B cell (primary cell): ENCODE results near the gene DYNC1I2. TPM values are rescaled to one million over a fixed set of nuclear protein-coding genes. Genes with fewer than 3 reads are reported as not detected.

ENCODE experiments used
- ATAC-seq: fragments of 200-7000 bp; cut with Tn5 transposase; one replicate; pipeline ENCODE4 v1.10.0; 2021; ENCODE audit warnings: low read depth, mild to moderate bottlenecking, moderate number of reproducible peaks, moderate library complexity
- CTCF ChIA-PET: fragments of 350-600 bp; sonication (Branson Sonifier 250); formaldehyde crosslinking; loops from one replicate; lab custom pipeline; 2021; ENCODE audit warnings: antibody characterized with exemption, inconsistent platforms; lab: Charles Lee
- POLR2A ChIA-PET: fragments of 350-600 bp; sonication (Branson Sonifier 250); formaldehyde crosslinking; loops from one replicate; lab custom pipeline; 2021; ENCODE audit warnings: antibody characterized with exemption; lab: Charles Lee
- DNase-seq: peaks from one replicate; pipeline ENCODE4 v3.0.0; 2013
- H2AFZ ChIP-seq: 2 replicates; pipeline ENCODE4 v1.6.1; 2012; ENCODE audit warnings: mild to moderate bottlenecking, low read depth, low read length; ENCODE audit not compliant: insufficient read depth, poor library complexity, severe bottlenecking
- H3K27ac ChIP-seq, 2 donors: 1 replicate in 1 of 2; 2 replicates in 1 of 2; pipeline ENCODE4 v1.5.1; 2012 to 2013; ENCODE audit warnings: low read length in 2 of 2, mild to moderate bottlenecking in 2 of 2, moderate library complexity in 1 of 2
- H3K27me3 ChIP-seq, 4 experiments: fragments of 200-600 bp in 1 of 4; sonication (generic) in 1 of 4; replicated peaks in 1 of 4; 1 replicate in 2 of 4; 2 replicates in 2 of 4; pipeline versions ENCODE4 v1.6.1 to v1.7.0; 2013 to 2016; ENCODE audit warnings: low read length in 3 of 4, mild to moderate bottlenecking in 2 of 4, mixed read lengths in 1 of 4, moderate library complexity in 1 of 4; ENCODE audit not compliant: insufficient read depth in 4 of 4, control insufficient read depth in 3 of 4; ENCODE audit errors: control extremely low read depth in 1 of 4
- H3K36me3 ChIP-seq, 2 experiments: replicated peaks in 1 of 2; 1 replicate in 1 of 2; 2 replicates in 1 of 2; pipeline versions ENCODE4 v1.6.1 to v1.7.1; 2013; ENCODE audit warnings: low read length in 1 of 2; ENCODE audit not compliant: insufficient read depth in 2 of 2, control insufficient read depth in 1 of 2; ENCODE audit errors: control extremely low read depth in 1 of 2, extremely low read depth in 1 of 2
- H3K4me1 ChIP-seq, 2 donors: fragments of 200-600 bp in 1 of 2; sonication (generic) in 1 of 2; 1 replicate in 1 of 2; 2 replicates in 1 of 2; pipeline versions ENCODE4 v1.5.1 to v1.6.1; 2013 to 2017; ENCODE audit warnings: low read length in 2 of 2; ENCODE audit not compliant: control insufficient read depth in 2 of 2, insufficient read depth in 2 of 2
- H3K4me2 ChIP-seq: replicated peaks from 2 replicates; pipeline ENCODE3; 2012; ENCODE audit warnings: mild to moderate bottlenecking, low read depth, low read length; ENCODE audit not compliant: poor library complexity, severe bottlenecking
- H3K4me3 ChIP-seq, 5 experiments: fragments of 200-600 bp in 1 of 5; sonication (generic) in 1 of 5; 1 replicate in 3 of 5; 2 replicates in 2 of 5; pipeline versions ENCODE4 v1.5.1 to v1.7.0; 2011 to 2016; ENCODE audit warnings: low read length in 4 of 5, mild to moderate bottlenecking in 4 of 5, low read depth in 2 of 5, control low read depth in 1 of 5, moderate library complexity in 1 of 5; ENCODE audit not compliant: insufficient read depth in 1 of 5; ENCODE audit errors: control extremely low read depth in 1 of 5, extremely low read depth in 1 of 5
- H3K79me2 ChIP-seq: fragments of 200-600 bp; sonication (generic); one replicate; pipeline ENCODE4 v1.6.0; 2016; ENCODE audit warnings: low read length; ENCODE audit not compliant: control insufficient read depth, insufficient read depth
- H3K9ac ChIP-seq: fragments of 200-600 bp; sonication (generic); 2 replicates; pipeline ENCODE4 v1.6.1; 2017; ENCODE audit warnings: mild to moderate bottlenecking, low read length, moderate library complexity
- H3K9me3 ChIP-seq, 3 donors: one replicate each; pipeline versions ENCODE4 v1.6.1 to v1.7.1; 2013; ENCODE audit warnings: low read length in 2 of 3; ENCODE audit not compliant: control insufficient read depth in 2 of 3, insufficient read depth in 1 of 3; ENCODE audit errors: control extremely low read depth in 1 of 3
- H4K20me1 ChIP-seq: 2 replicates; pipeline ENCODE4 v1.6.0; 2012; ENCODE audit warnings: mild to moderate bottlenecking, low read length; ENCODE audit not compliant: insufficient read depth, control insufficient read depth, poor library complexity, severe bottlenecking
- H3K27ac Mint-ChIP-seq: one replicate; pipeline ENCODE4 v1.8.0; 2021; ENCODE audit warnings: mixed read lengths
- H3K27me3 Mint-ChIP-seq: one replicate; pipeline ENCODE4 v1.8.0; 2021; ENCODE audit warnings: mixed read lengths
- H3K4me1 Mint-ChIP-seq: one replicate; pipeline ENCODE4 v1.8.0; 2021; ENCODE audit warnings: mixed read lengths
- H3K4me3 Mint-ChIP-seq: one replicate; pipeline ENCODE4 v1.8.0; 2021; ENCODE audit warnings: mixed read lengths
- H3K9me3 Mint-ChIP-seq: one replicate; pipeline ENCODE4 v1.8.0; 2022; ENCODE audit warnings: mixed read lengths; ENCODE audit not compliant: insufficient read depth
- EZH2 ChIP-seq: IDR thresholded peaks from 2 replicates; pipeline ENCODE4 v1.6.1; 2012; ENCODE audit warnings: borderline replicate concordance, low read depth, mild to moderate bottlenecking, moderate library complexity, low read length; ENCODE audit not compliant: insufficient read depth, poor library complexity, severe bottlenecking
- intact Hi-C: fragments of 100-400 bp; cut with micrococcal nuclease; formaldehyde crosslinking; loops from one replicate; pipeline ENCODE4 v1.10.0; 2022
- polyA plus RNA-seq: library from polyadenylated mRNA; depleted of rRNA; stranded (reverse); fragments of >200 nt; gene quantifications from 2 replicates; pipeline ENCODE4 v1.2.3, GENCODE V29; 2012
- total RNA-seq, 2 donors: library from RNA; stranded (reverse); fragments of 120-200 nt in 1 of 2; gene quantifications; 1 replicate in 1 of 2; 2 replicates in 1 of 2; pipeline versions ENCODE4 v1.2.3 to v1.2.4, GENCODE V29; 2013 to 2022
- TF ChIP-seq, protein P1 (sequence below): fragments of 200-600 bp; IDR thresholded peaks from one replicate; pipeline ENCODE4 v1.8.0; 2022; ENCODE audit warnings: antibody characterized with exemption, mild to moderate bottlenecking

Gene DYNC1I2
- total and polyA plus RNA-seq, 2 donors (not counting 1 experiment from before 2014, with no cell fraction given) = 20.4 to 57.6 TPM

GRCh38 chr2:171651667-171652415 is 35.4 kb upstream of the DYNC1I2 start:
- Histone ChIP-seq H3K27ac (no peak overlapping the region), H3K4me3 (no peak overlapping the region), H3K4me2 (no peak overlapping the region), H3K27me3 (peaks cover 0 to 6% (median 1%) of the 10 kb centered on the region in 4 experiments), H3K36me3 (no peaks in the 10 kb centered on the region), H4K20me1 (no peaks in the 10 kb centered on the region), H3K9me3 (peaks cover 0 to 17% (median 4%) of the 10 kb centered on the region in 3 donors), H3K9ac (no peak overlapping the region), H2AFZ (no peak overlapping the region), H3K4me1 (peaks cover 14 to 17% of the 10 kb centered on the region in 2 donors), H3K79me2 (no peaks in the 10 kb centered on the region)
- ChIA-PET CTCF (no interaction called here), POLR2A (no interaction called here)
- peaks cover 7% of the 10 kb centered on the region for H3K9me3 Mint-ChIP-seq
- TF ChIP-seq EZH2 = no peak
- TF ChIP-seq, protein P1, sequence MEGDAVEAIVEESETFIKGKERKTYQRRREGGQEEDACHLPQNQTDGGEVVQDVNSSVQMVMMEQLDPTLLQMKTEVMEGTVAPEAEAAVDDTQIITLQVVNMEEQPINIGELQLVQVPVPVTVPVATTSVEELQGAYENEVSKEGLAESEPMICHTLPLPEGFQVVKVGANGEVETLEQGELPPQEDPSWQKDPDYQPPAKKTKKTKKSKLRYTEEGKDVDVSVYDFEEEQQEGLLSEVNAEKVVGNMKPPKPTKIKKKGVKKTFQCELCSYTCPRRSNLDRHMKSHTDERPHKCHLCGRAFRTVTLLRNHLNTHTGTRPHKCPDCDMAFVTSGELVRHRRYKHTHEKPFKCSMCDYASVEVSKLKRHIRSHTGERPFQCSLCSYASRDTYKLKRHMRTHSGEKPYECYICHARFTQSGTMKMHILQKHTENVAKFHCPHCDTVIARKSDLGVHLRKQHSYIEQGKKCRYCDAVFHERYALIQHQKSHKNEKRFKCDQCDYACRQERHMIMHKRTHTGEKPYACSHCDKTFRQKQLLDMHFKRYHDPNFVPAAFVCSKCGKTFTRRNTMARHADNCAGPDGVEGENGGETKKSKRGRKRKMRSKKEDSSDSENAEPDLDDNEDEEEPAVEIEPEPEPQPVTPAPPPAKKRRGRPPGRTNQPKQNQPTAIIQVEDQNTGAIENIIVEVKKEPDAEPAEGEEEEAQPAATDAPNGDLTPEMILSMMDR = no peak
- DNase-seq (no peak), ATAC-seq (no peak)
- H3K4me1 Mint-ChIP-seq = peaks cover 22% of the 10 kb centered on the region
- no peak overlapping the region for H3K27ac Mint-ChIP-seq
- intact Hi-C loops = no loop called here
- peaks cover 31% of the 10 kb centered on the region for H3K27me3 Mint-ChIP-seq
- H3K4me3 Mint-ChIP-seq = no peak overlapping the region

- H3K4me2 ChIP-seq = no peak overlapping the region
- peaks cover 0 to 12% (median 4%) of the 10 kb centered on the region in 3 donors for H3K9me3 ChIP-seq
- ChIA-PET CTCF (no interaction called here), POLR2A (no interaction called here)
- no peak overlapping the region for H2AFZ ChIP-seq
- H3K79me2 ChIP-seq = no peaks in the 10 kb centered on the region
- Mint-ChIP-seq H3K27ac (no peak overlapping the region), H3K4me3 (no peak overlapping the region), H3K4me1 (peaks cover 23% of the 10 kb centered on the region), H3K27me3 (peaks cover 31% of the 10 kb centered on the region), H3K9me3 (peaks cover 7% of the 10 kb centered on the region)
- no peak overlapping the region for H3K27ac ChIP-seq
- peaks cover 14 to 17% of the 10 kb centered on the region in 2 donors for H3K4me1 ChIP-seq
- H4K20me1 ChIP-seq = no peaks in the 10 kb centered on the region
- no peak for ATAC-seq
- no peak for DNase-seq
- no peak overlapping the region for H3K4me3 ChIP-seq
- H3K27me3 ChIP-seq = peaks cover 0 to 6% (median 1%) of the 10 kb centered on the region in 4 experiments
- H3K9ac ChIP-seq = no peak overlapping the region
- TF ChIP-seq EZH2 = no peak
- TF ChIP-seq, protein P1 = no peak
- no peaks in the 10 kb centered on the region for H3K36me3 ChIP-seq
- intact Hi-C loops = no loop called here
Observed at GRCh38 chr2:171652416-171652785, 34.9 kb upstream of the DYNC1I2 start.
